Measurements from ENCODE around the gene COG4.
A peak's percentile ranks its signal among the peaks of the same experiment; 100 is the strongest.

The COG4 gene

DNA sequence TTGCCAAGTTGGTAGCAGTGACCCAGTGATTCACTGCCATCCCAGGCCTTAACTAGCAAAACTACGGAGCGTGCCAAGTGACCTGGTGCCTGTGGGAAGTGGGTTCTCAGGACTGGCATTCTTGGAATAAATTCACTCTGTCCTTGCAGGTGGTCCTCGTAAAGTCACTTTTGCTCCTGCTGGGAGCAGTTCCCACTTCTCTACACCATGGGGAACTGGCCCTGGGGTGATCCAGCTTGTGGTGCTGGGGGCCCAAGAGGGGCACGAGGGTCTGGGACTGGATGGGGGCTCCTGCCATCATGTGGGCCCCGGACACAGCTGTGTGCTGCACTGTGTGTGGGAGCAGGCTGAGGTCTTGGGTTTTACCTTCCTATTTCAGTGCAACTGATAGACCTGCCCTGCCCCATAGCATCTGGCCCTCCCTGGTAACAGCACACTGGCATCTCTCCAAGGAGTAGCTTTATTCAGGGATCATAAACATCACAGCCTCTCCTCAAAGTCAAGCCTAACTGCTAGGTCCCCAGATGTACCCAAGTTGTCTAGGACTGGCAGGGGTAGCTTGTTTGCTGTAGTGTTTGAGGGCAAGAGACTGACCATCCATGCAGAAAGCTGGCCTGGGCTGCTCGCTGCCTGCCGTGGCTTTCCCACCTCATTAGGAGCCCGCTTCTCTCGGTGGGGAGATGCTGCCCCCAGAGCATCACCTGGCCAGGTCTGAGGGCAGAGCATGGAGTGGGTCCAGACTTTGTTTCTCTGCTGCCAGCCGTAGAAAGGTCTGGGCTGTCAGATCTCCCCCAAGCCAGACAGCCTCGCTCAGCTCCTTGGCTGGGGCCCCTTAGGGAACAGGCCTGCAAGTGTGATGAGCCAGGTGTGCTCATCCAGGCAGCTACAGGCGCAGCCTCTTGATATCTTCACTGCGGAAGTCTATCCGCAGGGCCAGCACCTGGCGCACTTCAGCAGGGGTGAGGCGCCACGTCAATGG, 42.9 kb downstream of the COG4 start:
- H3K36me3 Mint-ChIP-seq (ENCODE audit: low read depth): peaks cover 1% of the 10 kb centered on the region
- peaks cover 28% of the 10 kb centered on the region for H3K4me1 Mint-ChIP-seq
- no peak overlapping the region for H3K27ac Mint-ChIP-seq
- no peaks in the 10 kb centered on the region for H3K27me3 Mint-ChIP-seq
- no peak overlapping the region for H3K4me3 Mint-ChIP-seq
- DNase-seq (no peak), ATAC-seq (no peak)
- H3K9me3 Mint-ChIP-seq: no peaks in the 10 kb centered on the region

DNA sequence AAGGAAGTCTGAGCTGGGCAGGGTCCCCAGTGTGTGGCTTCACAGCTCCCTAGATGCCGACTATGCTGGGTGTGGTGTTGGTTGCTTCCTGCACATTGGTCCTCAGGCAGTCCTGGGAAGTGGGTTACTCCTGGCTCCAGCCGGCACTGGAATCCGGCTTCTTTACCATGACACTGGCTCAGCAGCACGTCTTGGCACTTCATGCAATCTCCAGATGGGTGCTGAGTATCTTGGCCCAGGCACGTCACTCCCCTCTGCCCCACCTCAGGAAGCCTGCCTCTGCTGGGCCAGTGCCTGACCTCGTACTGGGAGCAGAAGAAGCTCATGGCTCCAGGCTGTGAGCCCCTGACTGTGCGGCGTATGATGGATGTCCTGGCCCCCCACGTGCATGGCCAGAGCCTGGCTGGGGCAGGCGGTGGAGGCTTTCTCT, 44.4 kb downstream of the COG4 start:
- H3K4me3 Mint-ChIP-seq: no peak overlapping the region
- peaks cover 1% of the 10 kb centered on the region for H3K36me3 Mint-ChIP-seq (ENCODE audit: low read depth)
- peaks cover 30% of the 10 kb centered on the region for H3K4me1 Mint-ChIP-seq
- no peaks in the 10 kb centered on the region for H3K27me3 Mint-ChIP-seq
- DNase-seq (no peak), ATAC-seq (no peak)
- no peak overlapping the region for H3K27ac Mint-ChIP-seq
- H3K9me3 Mint-ChIP-seq: no peaks in the 10 kb centered on the region

DNA sequence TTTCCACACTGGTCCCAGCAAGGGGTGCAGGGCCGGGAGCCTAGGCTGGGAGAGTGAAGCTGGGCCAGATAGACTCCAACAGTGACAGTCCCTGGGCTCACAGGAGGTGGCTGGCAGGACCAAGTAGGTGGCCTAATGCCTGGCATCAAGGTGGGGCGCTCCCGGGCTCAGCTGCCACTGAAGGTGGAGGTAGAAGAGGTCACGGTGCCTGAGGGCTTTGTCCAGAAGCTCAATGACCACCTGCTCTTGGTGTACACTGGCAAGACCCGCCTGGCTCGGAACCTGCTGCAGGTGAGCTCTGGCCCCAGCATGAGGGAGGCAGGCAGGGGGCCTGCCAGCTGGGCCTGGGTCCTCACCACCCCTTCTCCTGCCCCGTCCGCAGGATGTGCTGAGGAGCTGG, 45.2 kb downstream of the COG4 start:
- no peak overlapping the region for H3K4me3 Mint-ChIP-seq
- peaks cover 1% of the 10 kb centered on the region for H3K36me3 Mint-ChIP-seq (ENCODE audit: low read depth)
- DNase-seq (no peak), ATAC-seq (no peak)
- H3K9me3 Mint-ChIP-seq: no peaks in the 10 kb centered on the region
- H3K4me1 Mint-ChIP-seq: peaks cover 30% of the 10 kb centered on the region
- H3K27ac Mint-ChIP-seq: no peak overlapping the region
- no peaks in the 10 kb centered on the region for H3K27me3 Mint-ChIP-seq

DNA sequence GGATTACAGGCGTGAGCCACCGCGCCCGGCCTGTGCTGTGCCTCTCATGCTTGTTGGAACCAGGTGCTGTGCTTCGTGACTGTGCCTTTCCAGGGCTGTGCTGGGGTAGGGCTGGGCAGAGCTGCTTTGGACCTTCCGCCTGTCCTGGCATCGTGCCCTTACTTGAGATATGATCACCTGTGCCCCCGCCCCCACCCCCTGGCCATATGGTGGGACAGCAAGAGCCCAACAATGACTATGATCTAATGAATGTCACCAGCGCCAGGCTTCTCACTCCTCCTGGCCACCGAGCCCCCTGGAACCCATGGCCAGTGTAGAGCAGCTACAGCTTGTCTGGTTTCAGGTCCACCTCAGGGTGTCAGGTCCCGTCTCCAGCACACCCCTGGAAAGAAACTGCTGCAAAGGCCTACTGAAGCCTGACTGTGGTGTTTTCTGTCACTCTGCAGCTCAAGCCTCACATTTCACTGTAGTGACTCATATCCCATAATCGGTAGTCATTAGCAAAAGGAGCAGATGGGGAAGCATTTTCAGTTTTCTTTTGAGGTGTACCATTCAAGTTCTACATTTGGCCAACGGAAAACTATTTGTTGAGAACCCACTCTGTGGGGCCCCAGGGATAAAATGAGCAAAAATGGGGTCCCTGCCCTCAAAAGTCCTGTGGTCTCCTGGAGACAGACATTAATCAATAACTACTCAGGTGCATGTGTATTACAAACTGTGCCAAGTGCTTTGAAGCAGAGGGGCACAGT, 46.9 kb downstream of the COG4 start:
- Mint-ChIP-seq H3K9me3 (no peaks in the 10 kb centered on the region), H3K4me1 (peaks cover 30% of the 10 kb centered on the region), H3K27me3 (no peaks in the 10 kb centered on the region), H3K36me3 (ENCODE audit: low read depth) (peaks cover 1% of the 10 kb centered on the region), H3K4me3 (peak overlapping the region; percentile 42), H3K27ac (peak overlapping the region; percentile 91)
- ATAC-seq: peak; percentile 96
- DNase-seq: peak; percentile 55

DNA sequence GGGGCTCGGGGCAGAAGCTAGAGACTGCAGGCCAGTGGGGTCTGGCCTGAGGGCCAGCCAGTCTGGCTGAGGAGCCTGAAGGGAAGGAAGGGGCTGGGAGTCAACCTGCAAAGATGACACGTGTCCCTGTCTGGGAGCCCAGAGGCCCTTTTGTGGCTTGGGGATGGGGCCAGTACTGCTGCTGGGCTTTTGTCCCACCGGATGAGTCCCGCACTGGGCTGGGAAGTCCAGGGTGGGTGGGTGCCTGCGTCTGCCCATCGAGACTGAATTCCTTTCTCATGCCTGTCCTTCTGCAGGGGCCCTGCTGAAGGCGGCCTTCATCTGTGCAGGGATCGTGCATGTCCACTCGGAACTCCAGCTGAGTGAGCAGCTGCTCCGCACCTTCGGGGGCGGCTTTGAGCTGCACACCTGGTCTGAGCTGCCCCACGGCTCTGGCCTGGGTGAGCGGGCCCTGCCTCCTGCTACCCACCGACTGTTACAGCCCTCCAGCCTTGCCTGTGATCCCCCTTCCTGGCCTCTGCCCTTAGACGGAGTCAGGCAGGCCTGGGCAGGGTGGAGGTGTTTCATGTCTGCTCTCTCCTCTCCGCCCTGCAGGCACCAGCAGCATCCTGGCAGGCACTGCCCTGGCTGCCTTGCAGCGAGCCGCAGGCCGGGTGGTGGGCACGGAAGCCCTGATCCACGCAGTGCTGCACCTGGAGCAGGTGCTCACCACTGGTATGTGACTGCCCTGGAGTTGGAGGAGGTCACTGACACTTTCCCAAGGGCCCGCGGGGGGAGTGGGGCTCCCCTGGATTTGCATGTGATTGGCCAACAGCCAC, 48.1 kb downstream of the COG4 start:
- Mint-ChIP-seq H3K36me3 (ENCODE audit: low read depth) (peaks cover 1% of the 10 kb centered on the region), H3K4me3 (no peak overlapping the region), H3K4me1 (peaks cover 30% of the 10 kb centered on the region), H3K27me3 (no peaks in the 10 kb centered on the region), H3K27ac (no peak overlapping the region), H3K9me3 (no peaks in the 10 kb centered on the region)
- no peak for DNase-seq
- no peak for ATAC-seq

DNA sequence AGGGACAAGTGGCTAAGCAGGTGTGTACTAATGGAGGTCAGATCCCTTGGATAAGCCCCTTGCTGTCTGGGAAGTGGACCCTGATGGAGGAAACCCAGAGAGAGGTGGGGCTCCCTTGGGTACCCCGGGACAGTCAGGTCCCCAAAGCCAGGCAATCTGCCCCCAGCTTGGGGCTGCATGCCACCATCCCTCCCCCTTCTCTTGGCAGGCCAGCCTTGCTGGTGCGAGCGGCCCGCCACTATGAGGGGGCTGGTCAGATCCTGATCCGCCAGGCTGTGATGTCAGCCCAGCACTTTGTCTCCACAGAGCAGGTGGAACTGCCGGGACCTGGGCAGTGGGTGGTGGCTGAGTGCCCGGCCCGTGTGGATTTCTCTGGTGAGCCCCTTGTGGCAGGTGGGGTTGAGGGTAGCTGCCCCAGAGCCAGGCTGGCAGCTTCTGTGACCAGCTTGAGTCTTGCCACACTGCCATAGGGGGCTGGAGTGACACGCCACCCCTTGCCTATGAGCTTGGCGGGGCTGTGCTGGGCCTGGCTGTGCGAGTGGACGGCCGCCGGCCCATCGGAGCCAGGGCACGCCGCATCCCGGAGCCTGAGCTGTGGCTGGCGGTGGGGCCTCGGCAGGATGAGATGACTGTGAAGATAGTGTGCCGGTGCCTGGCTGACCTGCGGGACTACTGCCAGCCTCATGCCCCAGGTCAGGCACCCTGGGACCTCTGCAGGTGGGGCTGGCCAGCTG, 48.9 kb downstream of the COG4 start:
- no peaks in the 10 kb centered on the region for H3K27me3 Mint-ChIP-seq
- no peaks in the 10 kb centered on the region for H3K9me3 Mint-ChIP-seq
- H3K27ac Mint-ChIP-seq: no peak overlapping the region
- peaks cover 30% of the 10 kb centered on the region for H3K4me1 Mint-ChIP-seq
- DNase-seq (no peak), ATAC-seq (no peak)
- no peak overlapping the region for H3K4me3 Mint-ChIP-seq
- H3K36me3 Mint-ChIP-seq (ENCODE audit: low read depth): peaks cover 1% of the 10 kb centered on the region

DNA sequence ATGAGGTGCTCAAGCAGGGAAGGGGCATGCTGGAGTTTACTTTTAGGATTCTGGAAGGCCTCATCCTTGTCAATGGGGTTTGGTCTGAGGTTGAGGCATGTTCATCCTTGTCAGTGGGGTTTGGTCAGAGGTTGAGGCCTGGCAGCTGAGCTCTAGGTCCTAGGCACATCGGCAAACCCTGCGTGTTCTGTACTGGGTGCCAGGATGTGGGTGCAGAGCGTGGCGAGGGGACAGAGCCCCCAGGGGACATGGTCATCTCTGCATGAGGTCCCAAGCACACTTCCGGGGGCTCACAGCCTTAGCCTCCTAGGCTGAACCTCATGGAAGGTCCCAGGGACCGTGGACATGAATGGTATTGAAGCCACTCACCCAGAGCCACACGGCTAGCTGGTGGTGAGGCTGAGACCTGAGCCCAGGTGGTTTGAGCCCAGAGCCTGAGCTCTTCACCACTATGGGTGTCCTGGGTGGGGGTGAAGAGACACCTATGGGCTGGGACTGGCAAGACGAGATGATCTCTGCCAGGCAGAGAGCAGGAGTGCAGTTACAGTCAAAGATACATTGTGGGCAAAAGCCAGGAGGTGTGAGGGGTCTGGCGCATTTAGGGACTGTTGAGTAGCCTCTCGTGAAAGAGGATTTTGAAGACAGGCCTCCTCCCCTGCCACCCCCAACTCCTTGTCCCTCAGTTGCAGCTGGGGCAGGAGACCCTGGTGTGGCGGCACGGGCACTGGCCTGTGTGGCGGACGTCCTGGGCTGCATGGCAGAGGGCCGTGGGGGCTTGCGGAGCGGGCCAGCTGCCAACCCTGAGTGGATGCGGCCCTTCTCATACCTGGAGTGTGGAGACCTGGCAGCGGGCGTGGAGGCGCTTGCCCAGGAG, 49.7 kb downstream of the COG4 start:
- no peak overlapping the region for H3K27ac Mint-ChIP-seq
- no peak for ATAC-seq
- no peaks in the 10 kb centered on the region for H3K9me3 Mint-ChIP-seq
- H3K4me1 Mint-ChIP-seq: peaks cover 30% of the 10 kb centered on the region
- H3K27me3 Mint-ChIP-seq: no peaks in the 10 kb centered on the region
- no peak overlapping the region for H3K4me3 Mint-ChIP-seq
- H3K36me3 Mint-ChIP-seq (ENCODE audit: low read depth): peaks cover 1% of the 10 kb centered on the region
- DNase-seq: no peak

DNA sequence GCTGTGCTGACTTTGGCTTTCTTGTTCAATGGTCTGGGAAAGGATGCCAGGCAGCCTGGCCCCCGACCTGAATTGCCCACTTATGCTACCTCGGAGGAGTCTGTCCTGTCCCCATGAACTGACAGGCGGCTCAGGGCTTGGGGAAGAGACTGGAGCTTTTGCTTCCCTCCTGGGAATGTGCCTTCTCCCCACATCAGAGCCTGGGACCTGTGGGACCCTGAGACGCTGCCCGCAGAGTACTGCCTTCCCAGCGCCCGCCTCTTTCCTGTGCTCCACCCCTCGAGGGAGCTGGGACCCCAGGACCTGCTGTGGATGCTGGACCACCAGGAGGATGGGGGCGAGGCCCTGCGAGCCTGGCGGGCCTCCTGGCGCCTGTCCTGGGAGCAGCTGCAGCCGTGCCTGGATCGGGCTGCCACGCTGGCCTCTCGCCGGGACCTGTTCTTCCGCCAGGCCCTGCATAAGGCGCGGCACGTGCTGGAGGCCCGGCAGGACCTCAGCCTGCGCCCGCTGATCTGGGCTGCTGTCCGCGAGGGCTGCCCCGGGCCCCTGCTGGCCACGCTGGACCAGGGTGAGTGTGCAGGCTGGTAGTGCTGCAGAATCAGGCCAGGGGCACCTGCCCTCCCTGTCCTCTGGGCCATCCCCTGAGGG, 50.4 kb downstream of the COG4 start:
- Mint-ChIP-seq H3K4me3 (no peak overlapping the region), H3K36me3 (ENCODE audit: low read depth) (peaks cover 1% of the 10 kb centered on the region), H3K27ac (no peak overlapping the region), H3K9me3 (no peaks in the 10 kb centered on the region), H3K4me1 (peaks cover 26% of the 10 kb centered on the region), H3K27me3 (no peaks in the 10 kb centered on the region)
- DNase-seq (no peak), ATAC-seq (no peak)

DNA sequence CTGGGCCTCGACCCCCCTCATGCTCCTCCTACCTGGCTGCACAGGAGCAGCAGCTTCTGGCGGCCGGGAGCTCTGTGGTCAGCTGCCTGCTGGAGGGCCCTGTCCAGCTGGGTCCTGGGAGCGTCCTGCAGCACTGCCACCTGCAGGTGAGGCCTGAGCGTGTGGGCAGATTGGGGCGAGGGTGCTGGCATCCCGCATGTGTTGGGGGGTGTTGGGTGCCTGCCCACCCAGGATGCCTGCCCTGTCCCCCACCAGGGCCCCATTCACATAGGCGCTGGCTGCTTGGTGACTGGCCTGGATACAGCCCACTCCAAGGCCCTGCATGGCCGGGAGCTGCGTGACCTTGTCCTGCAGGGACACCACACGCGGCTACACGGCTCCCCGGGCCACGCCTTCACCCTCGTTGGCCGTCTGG, 52.4 kb downstream of the COG4 start:
- H3K4me3 Mint-ChIP-seq: no peak overlapping the region
- H3K4me1 Mint-ChIP-seq: peaks cover 7% of the 10 kb centered on the region
- ATAC-seq: no peak
- DNase-seq: no peak
- H3K9me3 Mint-ChIP-seq: no peaks in the 10 kb centered on the region
- no peak overlapping the region for H3K27ac Mint-ChIP-seq
- H3K27me3 Mint-ChIP-seq: no peaks in the 10 kb centered on the region
- no peaks in the 10 kb centered on the region for H3K36me3 Mint-ChIP-seq (ENCODE audit: low read depth)

DNA sequence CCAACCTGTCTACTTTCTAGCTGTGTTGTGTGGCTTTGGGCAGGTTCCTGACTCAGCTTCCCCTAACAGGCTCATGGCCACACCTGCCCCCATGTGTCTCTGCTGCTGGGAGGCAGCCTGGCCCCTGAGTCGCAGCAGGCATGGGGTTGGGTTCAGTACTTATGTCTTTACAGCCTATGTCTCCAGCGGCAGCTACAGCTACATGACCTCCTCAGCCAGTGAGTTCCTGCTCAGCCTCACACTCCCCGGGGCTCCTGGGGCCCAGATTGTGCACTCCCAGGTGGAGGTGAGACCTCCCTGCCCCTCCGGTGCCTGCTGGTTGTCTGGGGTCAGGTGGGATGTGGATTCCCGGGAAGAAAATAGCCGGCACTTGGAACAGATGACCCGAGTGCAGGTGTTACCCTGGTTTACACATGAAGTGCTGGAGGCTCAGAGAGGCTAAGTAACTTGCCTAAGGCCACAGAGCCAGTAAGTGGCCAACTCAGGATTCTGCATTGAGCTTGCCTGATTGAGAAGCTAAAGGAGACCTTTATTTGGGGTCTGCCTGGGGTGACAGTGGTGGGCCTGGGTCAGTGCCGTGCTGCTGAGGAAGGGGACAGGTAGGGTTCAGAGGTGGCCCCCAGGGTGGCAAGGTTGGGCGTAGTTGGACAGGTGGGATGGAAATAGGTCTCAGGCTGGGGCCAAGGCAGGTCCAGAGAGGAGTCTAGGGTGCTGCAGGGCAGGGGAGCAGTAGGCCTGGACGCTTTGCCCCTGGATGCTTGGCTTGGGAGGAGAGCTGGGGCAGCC, 53.0 kb downstream of the COG4 start:
- Mint-ChIP-seq H3K27me3 (no peaks in the 10 kb centered on the region), H3K27ac (no peak overlapping the region), H3K9me3 (no peaks in the 10 kb centered on the region), H3K4me3 (no peak overlapping the region), H3K36me3 (ENCODE audit: low read depth) (no peaks in the 10 kb centered on the region), H3K4me1 (peaks cover 1% of the 10 kb centered on the region)
- no peak for DNase-seq
- no peak for ATAC-seq

DNA sequence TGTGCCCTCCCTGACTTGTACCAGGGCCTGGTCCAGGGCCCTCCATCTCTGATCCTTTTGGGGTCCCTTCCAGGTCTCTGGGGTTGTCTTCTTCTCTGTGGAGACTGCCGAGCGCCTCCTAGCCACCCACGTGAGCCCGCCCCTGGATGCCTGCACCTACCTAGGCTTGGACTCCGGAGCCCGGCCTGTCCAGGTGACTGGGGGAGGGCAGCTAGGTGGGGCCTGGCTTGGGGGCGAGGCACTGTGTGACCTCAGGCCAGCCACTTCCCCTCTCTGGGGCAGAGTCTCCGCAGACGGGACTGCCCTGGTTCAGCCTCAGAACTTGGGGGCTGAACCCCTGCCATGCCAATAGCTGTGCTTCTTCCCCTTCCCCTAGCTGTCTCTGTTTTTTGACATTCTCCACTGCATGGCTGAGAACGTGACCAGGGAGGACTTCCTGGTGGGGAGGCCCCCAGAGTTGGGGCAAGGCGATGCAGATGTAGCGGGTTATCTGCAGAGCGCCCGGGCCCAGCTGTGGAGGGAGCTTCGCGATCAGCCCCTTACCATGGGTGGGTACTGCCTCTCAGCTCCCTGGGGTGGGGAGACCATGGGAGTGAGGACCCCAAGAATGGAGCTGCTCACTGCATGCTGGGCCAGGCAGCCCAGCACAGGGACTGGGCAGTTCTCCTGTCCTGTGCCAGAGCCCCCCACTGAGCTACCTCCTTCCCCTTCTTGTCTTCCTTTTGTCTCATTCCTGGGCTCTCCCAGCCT, 54.4 kb downstream of the COG4 start:
- H3K27ac Mint-ChIP-seq: no peak overlapping the region
- no peak overlapping the region for H3K4me3 Mint-ChIP-seq
- H3K27me3 Mint-ChIP-seq: no peaks in the 10 kb centered on the region
- no peaks in the 10 kb centered on the region for H3K4me1 Mint-ChIP-seq
- DNase-seq: no peak
- ATAC-seq: no peak
- peaks cover 1% of the 10 kb centered on the region for H3K36me3 Mint-ChIP-seq (ENCODE audit: low read depth)
- H3K9me3 Mint-ChIP-seq: no peaks in the 10 kb centered on the region

DNA sequence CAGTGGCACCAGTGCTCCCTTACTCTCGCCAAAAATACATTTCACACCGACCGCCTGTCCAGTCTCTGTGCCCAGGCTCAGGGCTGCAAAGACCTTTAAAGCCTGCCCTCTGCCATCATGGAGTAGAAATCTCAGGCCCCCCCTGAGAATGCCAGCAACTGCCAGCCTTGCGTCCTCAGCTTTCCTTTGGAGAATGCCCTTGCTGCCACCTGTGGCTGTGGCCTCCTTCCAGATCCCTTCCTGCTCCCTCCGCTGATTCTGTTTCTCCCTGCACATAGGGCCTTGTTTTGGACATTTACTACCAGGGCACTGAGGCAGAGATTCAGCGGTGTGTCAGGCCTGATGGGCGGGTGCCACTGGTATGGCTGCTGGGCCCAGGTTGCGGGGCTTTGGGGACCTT, 55.7 kb downstream of the COG4 start:
- ATAC-seq: no peak

More for the DNA sequence above, 55.7 kb downstream of the COG4 start:
- Mint-ChIP-seq H3K4me3 (no peak overlapping the region), H3K27me3 (no peaks in the 10 kb centered on the region), H3K27ac (no peak overlapping the region), H3K4me1 (no peaks in the 10 kb centered on the region), H3K36me3 (ENCODE audit: low read depth) (peaks cover 1% of the 10 kb centered on the region), H3K9me3 (no peaks in the 10 kb centered on the region)
- no peak for DNase-seq
